A673 (cell line): Measurements from ENCODE around the gene ZC3H14. TPM values are rescaled to one million over a fixed set of nuclear protein-coding genes. Genes with fewer than 3 reads are reported as not detected.

ENCODE experiments used
- BruUV-seq: library from RNA; stranded (reverse); fragments of 400-500 nt; replicated peaks from 2 replicates; lab custom pipeline; 2021; lab: Mats Ljungman, UMichigan
- CTCF ChIA-PET: fragments of 300-600 bp; sonication (Branson Sonifier 250); formaldehyde crosslinking; loops from one replicate; lab custom pipeline; 2022; ENCODE audit warnings: antibody characterized with exemption; lab: Charles Lee
- POLR2A ChIA-PET: fragments of 300-600 bp; sonication (Branson Sonifier 250); formaldehyde crosslinking; loops from one replicate; lab custom pipeline; 2022; ENCODE audit warnings: antibody characterized with exemption; ENCODE audit not compliant: low non-redundant PET; lab: Charles Lee
- DNase-seq: peaks from one replicate; pipeline ENCODE4 v3.0.0-alpha.2; 2015; ENCODE audit warnings: low spot score
- H3K27ac ChIP-seq: fragments of 200-600 bp; sonication (generic); 2 replicates; pipeline ENCODE4 v1.5.1; 2016; ENCODE audit warnings: mixed run types, low read depth, mild to moderate bottlenecking, mixed read lengths, antibody characterized with exemption, low read length; ENCODE audit not compliant: poor library complexity, severe bottlenecking
- H3K27me3 ChIP-seq: fragments of 200-600 bp; sonication (generic); replicated peaks from 2 replicates; pipeline ENCODE4 v1.6.1; 2017; ENCODE audit warnings: mixed run types, low read depth, mild to moderate bottlenecking, mixed read lengths, antibody characterized with exemption, low read length; ENCODE audit not compliant: insufficient read depth, poor library complexity
- H3K36me3 ChIP-seq: fragments of 200-600 bp; sonication (generic); 2 replicates; pipeline ENCODE4 v1.6.1; 2016; ENCODE audit warnings: mixed run types, mild to moderate bottlenecking, mixed read lengths, antibody characterized with exemption, low read length; ENCODE audit not compliant: insufficient read depth, poor library complexity, severe bottlenecking
- H3K4me1 ChIP-seq: fragments of 200-600 bp; sonication (generic); 2 replicates; pipeline ENCODE4 v1.6.1; 2017; ENCODE audit warnings: mixed run types, mild to moderate bottlenecking, mixed read lengths, antibody characterized with exemption, low read length; ENCODE audit not compliant: insufficient read depth, poor library complexity, severe bottlenecking
- H3K4me3 ChIP-seq: fragments of 200-600 bp; sonication (generic); 2 replicates; pipeline ENCODE4 v1.5.1; 2016; ENCODE audit warnings: low read depth, mixed run types, mild to moderate bottlenecking, mixed read lengths, low read length; ENCODE audit not compliant: poor library complexity, severe bottlenecking
- H3K9me3 ChIP-seq: fragments of 200-600 bp; sonication (generic); 2 replicates; pipeline ENCODE4 v1.6.1; 2016; ENCODE audit warnings: mixed run types, low read depth, mild to moderate bottlenecking, mixed read lengths, antibody characterized with exemption, low read length; ENCODE audit not compliant: poor library complexity, severe bottlenecking
- CTCF ChIP-seq: fragments of 300-800, 200-600 bp; sonication (generic); conservative IDR thresholded peaks from 2 replicates; pipeline ENCODE4 v1.5.1; 2017; ENCODE audit warnings: low read depth, mild to moderate bottlenecking, antibody characterized with exemption, low read length, moderate library complexity, mixed read lengths
- EZH2 ChIP-seq: fragments of 200-600 bp; sonication (generic); IDR thresholded peaks from 2 replicates; pipeline ENCODE4 v1.6.1; 2017; ENCODE audit warnings: borderline replicate concordance, low read depth, mild to moderate bottlenecking, mixed read lengths, antibody characterized with exemption, low read length; ENCODE audit not compliant: poor library complexity, severe bottlenecking
- intact Hi-C: fragments of 100-400 bp; cut with micrococcal nuclease; formaldehyde crosslinking; loops from one replicate; pipeline ENCODE4 v1.10.0; 2022; ENCODE audit not compliant: unreplicated experiment
- total RNA-seq: library from RNA; stranded (reverse); gene quantifications from 2 replicates; pipeline ENCODE4 v1.2.3, GENCODE V29; 2021

The ZC3H14 gene
- total RNA-seq, 1 experiment from 2014 or later = 93.2 TPM

GRCh38 chr14:88535149-88535548 lies 27.7 kb upstream of the ZC3H14 start:
- TF ChIP-seq EZH2 (no peak), CTCF (no peak)
- no peaks in the 10 kb centered on the region for H3K27me3 ChIP-seq
- CTCF ChIA-PET = no interaction called here
- no peaks in the 10 kb centered on the region for H3K36me3 ChIP-seq
- peak; percentile 35 for DNase-seq
- intact Hi-C loops = no loop called here
- no peak overlapping the region for H3K4me3 ChIP-seq
- POLR2A ChIA-PET = no interaction called here
- no peaks in the 10 kb centered on the region for H3K4me1 ChIP-seq
- no peaks in the 10 kb centered on the region for H3K9me3 ChIP-seq
- no TSS peak for BruUV-seq
- H3K27ac ChIP-seq = no peak overlapping the region

- H3K9me3 ChIP-seq = no peaks in the 10 kb centered on the region
- ChIA-PET POLR2A (no interaction called here), CTCF (no interaction called here)
- intact Hi-C loops = no loop called here
- DNase-seq = no peak
- BruUV-seq = no TSS peak
- H3K27me3 ChIP-seq = no peaks in the 10 kb centered on the region
- no peak overlapping the region for H3K27ac ChIP-seq
- TF ChIP-seq EZH2 (no peak), CTCF (no peak)
- H3K36me3 ChIP-seq = no peaks in the 10 kb centered on the region
- no peaks in the 10 kb centered on the region for H3K4me1 ChIP-seq
- H3K4me3 ChIP-seq = no peak overlapping the region
Measured at GRCh38 chr14:88535813-88536212, 27.0 kb upstream of the ZC3H14 start.

- ChIA-PET CTCF (no interaction called here), POLR2A (no interaction called here)
- intact Hi-C loops = no loop called here
- no peaks in the 10 kb centered on the region for H3K9me3 ChIP-seq
- H3K27me3 ChIP-seq = no peaks in the 10 kb centered on the region
- TF ChIP-seq CTCF (no peak), EZH2 (no peak)
- no peak overlapping the region for H3K27ac ChIP-seq
- H3K36me3 ChIP-seq = no peaks in the 10 kb centered on the region
- no peak for DNase-seq
- H3K4me3 ChIP-seq = no peak overlapping the region
- no TSS peak for BruUV-seq
- H3K4me1 ChIP-seq = no peaks in the 10 kb centered on the region
Measured at GRCh38 chr14:88541324-88541723, 21.5 kb upstream of the ZC3H14 start.
